Tongue (tissue), 2 donors: Measurements from ENCODE around the gene POMT2. TPM values are rescaled to one million over a fixed set of nuclear protein-coding genes. Genes with fewer than 3 reads are reported as not detected.

Experiments used
- DNase-seq: peaks from one replicate; pipeline ENCODE4 v3.0.0-alpha.2; 2015
- total RNA-seq: library from RNA; depleted of rRNA; stranded (reverse); fragments of >200 nt; gene quantifications from one replicate; pipeline ENCODE4 v1.2.3, GENCODE V29; 2014

The POMT2 gene
- total RNA-seq, 1 donor from 2014 or later: 26.8 TPM

- peak; percentile 22 for DNase-seq
Measured at GRCh38 chr14:77265561-77266335, 54.9 kb downstream of the POMT2 start.

DNA sequence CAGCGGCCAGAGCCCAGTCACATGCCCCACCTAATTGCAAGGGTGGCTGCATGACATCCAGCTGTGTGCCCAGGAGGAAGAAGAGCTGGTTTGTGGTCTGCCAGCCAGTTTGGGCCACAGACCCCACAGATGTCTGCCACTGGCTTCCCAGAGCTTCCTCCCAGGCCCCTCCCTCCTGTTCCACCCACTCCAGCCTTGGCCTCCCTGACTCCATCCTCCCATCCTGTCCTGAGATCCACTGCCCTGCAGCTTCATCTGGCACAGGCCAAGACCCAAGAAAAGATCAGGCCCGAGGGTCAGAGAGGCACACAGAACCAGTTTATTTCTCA lies 55.5 kb downstream of the POMT2 start:
- DNase-seq: no peak

GRCh38 chr14:77264466-77265186 lies 56.1 kb downstream of the POMT2 start:
- no peak for DNase-seq

GRCh38 chr14:77260631-77261030 lies 60.1 kb downstream of the POMT2 start:
- DNase-seq: peak; percentile 61

GRCh38 chr14:77260199-77260598 lies 60.5 kb downstream of the POMT2 start:
- DNase-seq: no peak

DNA sequence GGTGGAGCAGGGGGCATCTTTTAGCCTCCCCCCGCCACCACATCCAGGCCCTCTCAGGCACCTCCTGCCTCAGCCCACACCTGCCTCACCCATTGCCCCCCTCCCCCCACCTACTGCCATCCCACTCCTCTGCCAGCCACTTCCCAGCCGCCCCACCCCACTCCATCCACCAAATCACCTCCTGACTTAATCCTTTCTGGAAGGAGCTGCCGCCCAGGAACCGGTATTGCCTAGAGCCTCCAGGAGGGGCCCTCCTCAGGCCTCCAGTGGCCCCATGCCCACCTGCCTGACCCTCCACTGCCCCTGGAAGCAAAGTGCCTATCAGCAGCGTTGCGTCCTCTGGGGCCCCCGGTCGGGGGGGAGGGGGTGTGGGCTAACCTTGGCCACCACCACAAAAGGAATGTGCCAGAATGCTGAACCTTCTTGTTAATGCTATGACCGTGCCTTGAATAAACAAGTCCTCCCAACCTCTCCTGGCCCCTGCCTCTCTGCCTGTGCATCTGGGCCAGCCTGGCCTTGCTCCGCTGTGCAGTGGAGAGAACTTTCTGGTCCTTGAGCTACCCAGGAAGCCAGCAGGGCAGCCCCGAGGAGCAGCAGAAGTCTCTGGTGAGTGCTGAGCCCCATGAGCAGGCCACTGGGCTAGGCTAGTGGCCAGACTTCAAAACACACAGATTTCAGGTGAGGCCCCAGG lies 61.5 kb downstream of the POMT2 start:
- no peak for DNase-seq

GRCh38 chr14:77258566-77258965 lies 62.1 kb downstream of the POMT2 start:
- no peak for DNase-seq

- DNase-seq: no peak
Measured at GRCh38 chr14:77257700-77258099, 63.0 kb downstream of the POMT2 start.

DNA sequence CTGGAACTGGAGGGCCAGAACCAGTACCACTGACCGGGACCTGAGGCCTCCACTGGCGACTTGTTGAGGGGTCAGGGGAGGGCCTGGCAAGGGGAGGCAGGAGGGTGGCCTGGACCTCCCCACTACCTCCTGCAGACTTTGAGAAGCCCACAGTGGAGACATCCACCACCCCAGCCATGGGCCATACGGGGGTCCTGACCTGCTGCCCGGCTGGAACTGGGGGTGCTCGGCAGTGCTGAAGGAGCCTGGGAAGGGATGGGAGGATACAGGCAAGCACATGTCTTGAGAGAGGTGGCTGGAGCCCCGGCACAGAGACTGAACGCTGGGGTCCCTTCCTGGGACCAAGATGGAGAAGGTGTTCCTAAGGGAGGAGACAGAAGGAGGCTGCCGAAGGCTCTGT lies 64.0 kb downstream of the POMT2 start:
- no peak for DNase-seq

DNA sequence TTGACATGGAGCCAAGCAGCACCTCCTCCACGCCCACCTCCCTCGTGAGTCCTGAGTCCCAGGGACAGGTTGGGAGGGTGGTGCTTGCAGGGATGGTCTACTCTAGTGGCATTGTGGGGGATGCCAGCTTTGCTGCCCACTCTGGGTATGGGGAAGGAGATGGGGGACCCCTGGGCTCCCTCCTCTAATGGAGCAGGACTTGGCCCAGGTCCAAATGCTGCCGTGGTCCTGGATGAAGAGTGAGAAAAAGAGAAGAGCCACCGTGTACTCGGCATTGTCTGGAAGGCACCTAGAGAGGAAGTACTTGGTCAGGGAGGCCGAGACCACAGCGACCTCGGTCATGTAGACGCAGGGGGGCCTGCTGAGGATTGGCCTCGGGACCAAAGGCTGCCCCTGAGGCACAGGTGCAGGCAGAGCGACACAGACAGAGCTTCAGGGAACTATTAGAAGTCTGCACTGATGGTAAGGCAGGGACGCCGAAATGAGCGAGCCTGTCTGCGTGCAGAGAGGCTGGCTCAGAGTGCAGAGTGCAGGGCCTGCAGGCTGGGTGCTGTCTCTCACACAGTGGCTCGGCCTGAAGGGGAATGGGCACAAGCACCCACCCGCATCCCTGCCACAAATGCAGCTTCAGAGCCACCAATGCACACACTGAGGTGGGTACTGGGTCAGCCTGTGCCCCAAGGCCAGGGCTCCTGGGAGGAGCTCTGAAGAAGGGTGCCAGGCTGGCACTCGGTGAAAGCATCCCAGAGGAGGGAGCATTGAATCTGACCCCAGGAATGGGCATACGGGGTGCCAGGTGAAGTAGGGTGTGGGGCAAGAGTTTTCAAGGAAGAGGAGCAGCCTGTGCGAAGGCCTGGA lies 67.1 kb downstream of the POMT2 start:
- DNase-seq: no peak

GRCh38 chr14:77251870-77252269 lies 68.8 kb downstream of the POMT2 start:
- no peak for DNase-seq

GRCh38 chr14:77250927-77251326 lies 69.8 kb downstream of the POMT2 start:
- DNase-seq: no peak

DNA sequence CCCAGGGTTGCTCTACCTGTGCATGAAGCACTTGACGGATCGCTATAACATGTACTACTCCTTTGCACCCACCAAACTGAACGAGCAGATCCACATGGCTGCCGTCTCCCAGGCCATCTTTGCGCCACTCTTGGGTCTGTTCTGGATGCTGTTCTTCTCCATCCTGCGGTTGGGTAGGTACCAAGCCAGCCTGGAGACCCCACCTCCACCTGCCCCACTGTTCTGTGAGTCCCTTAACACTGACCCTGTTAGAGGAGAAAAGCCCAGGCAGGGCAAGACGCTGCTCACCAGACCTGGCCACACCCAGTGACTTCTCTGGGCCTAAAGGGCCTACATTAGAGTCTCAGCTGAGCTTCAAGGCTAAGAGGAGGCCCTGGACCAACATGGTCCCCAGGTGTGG lies 71.4 kb downstream of the POMT2 start:
- DNase-seq: no peak

GRCh38 chr14:77248666-77249065 lies 72.0 kb downstream of the POMT2 start:
- no peak for DNase-seq

GRCh38 chr14:77246784-77247183 lies 73.9 kb downstream of the POMT2 start:
- no peak for DNase-seq

DNA sequence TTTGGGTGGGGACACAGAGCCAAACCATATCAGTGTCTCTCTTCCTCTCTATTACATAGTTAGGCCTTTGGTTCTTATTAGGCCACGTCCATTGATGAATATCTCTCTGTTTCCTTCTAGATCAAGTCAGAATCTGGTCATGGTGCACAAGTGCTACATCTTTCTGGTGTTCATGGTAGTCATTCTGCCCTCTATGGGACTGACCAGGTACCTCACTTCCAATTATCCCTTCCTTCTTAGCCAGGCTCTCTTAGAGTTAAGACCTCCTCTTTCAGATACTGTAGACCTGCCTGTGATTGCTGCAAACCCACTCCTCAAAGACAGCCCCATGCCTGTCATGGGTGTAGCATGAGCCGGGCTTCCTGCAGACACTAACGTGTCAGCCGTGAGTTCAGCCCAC lies 74.9 kb downstream of the POMT2 start:
- DNase-seq: no peak

DNA sequence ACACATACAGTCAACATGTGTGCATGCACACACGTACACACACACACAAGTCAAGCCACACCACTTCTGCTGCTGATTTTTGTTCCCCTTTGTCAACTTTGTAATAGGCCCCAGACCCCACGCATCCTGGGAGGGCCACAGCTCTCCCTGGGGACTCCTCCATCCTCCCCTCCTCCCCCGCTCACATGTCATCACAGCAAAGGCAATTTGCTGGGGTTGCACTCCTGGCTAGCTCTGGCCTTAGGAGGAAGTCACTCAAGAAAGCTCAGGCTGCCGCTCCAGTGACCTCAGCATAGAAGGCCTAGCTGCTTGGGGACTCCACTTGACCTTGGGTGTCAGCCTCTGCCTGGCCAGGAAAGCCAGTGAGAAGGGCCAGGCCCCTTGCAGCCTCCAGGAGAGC lies 76.8 kb downstream of the POMT2 start:
- no peak for DNase-seq

DNA sequence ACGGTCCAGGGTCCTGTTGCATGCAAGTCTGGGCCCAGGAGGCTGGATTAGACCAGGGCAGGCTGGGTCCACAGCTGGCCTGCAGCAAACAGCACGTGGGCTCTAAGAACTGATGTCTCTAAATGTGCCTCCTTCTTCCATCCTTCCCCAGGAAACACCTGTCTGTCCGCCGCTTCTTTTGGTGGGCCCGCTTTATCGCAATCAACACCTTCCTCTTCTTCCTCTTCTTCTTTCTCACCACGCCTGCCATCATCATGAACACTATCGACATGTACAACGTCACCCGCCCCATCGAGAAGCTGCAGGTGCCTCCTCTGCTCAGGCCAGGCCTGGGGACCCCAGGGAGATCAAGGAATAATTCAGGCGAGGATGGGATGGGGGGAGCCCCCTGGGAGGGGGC lies 77.9 kb downstream of the POMT2 start:
- no peak for DNase-seq

- DNase-seq: no peak
Measured at GRCh38 chr14:77241955-77242354, 78.7 kb downstream of the POMT2 start.

DNA sequence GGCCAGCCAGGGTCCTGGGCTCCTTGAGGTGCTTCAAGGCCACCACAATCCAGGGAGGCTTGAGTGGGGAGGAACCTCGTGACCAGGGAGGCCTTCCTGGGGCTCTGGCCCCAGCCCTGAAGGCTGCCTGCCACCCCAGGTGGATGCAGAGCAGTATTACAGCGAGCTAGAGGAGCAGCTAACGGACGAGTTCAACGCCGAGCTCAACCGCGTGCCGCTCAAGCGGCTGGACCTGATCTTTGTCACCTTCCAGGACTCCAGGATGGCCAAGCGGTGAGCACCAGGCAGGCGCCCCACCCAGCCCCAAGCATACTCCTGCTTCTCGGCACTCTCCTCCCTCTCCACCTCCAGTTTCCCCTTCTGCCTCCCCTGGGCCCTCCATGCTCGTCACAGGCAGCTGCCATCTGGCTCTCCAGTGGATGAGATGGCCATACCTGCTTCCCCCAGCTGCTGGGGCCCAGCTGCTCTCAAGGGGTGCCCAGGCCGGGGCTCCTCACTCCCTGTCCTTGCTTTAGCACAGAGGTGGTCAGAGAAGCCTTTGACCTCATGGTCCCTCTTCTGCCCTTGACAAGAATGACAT lies 80.3 kb downstream of the POMT2 start:
- DNase-seq: no peak

GRCh38 chr14:77239412-77239811 lies 81.3 kb downstream of the POMT2 start:
- no peak for DNase-seq

GRCh38 chr14:77238996-77239395 lies 81.7 kb downstream of the POMT2 start:
- no peak for DNase-seq
